HEK293 (cell line): Measurements from ENCODE around the gene IFNGR1.

Experiments used
- ZBTB11 ChIP-seq: fragments of 450-650 bp; formaldehyde crosslinking; conservative IDR thresholded peaks from 2 replicates; pipeline ENCODE4 v1.5.1; 2016; ENCODE audit warnings: low read depth, missing biosample characterization, missing genetic modification characterization
- ZNF37A ChIP-seq: fragments of 450-650 bp; IDR thresholded peaks from 2 replicates; pipeline ENCODE4 v1.5.1; 2018; ENCODE audit warnings: missing biosample characterization, missing genetic modification characterization
- ZNF580 ChIP-seq: fragments of 450-650 bp; formaldehyde crosslinking; IDR thresholded peaks from 2 replicates; pipeline ENCODE4 v1.5.1; 2016; ENCODE audit warnings: missing biosample characterization, missing genetic modification characterization
- TF ChIP-seq, protein P1 (sequence below): fragments of 450-650 bp; formaldehyde crosslinking; IDR thresholded peaks from 2 replicates; pipeline ENCODE4 v1.5.1; 2016; ENCODE audit warnings: missing biosample characterization, missing genetic modification characterization

- TF ChIP-seq ZNF580 (no peak), ZNF37A (tag by site-specific recombination) (no peak), ZBTB11 (tag by site-specific recombination) (no peak)
- TF ChIP-seq, protein P1, sequence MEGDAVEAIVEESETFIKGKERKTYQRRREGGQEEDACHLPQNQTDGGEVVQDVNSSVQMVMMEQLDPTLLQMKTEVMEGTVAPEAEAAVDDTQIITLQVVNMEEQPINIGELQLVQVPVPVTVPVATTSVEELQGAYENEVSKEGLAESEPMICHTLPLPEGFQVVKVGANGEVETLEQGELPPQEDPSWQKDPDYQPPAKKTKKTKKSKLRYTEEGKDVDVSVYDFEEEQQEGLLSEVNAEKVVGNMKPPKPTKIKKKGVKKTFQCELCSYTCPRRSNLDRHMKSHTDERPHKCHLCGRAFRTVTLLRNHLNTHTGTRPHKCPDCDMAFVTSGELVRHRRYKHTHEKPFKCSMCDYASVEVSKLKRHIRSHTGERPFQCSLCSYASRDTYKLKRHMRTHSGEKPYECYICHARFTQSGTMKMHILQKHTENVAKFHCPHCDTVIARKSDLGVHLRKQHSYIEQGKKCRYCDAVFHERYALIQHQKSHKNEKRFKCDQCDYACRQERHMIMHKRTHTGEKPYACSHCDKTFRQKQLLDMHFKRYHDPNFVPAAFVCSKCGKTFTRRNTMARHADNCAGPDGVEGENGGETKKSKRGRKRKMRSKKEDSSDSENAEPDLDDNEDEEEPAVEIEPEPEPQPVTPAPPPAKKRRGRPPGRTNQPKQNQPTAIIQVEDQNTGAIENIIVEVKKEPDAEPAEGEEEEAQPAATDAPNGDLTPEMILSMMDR (tag by site-specific recombination) = no peak
Measured at GRCh38 chr6:137175868-137176245, 43.3 kb downstream of the IFNGR1 start.
